ENCODE data around the gene DDX1. TPM values are rescaled to one million over a fixed set of nuclear protein-coding genes. Genes with fewer than 3 reads are reported as not detected.

Gene DDX1
- total and polyA plus RNA-seq, 9 of the 15 experiments (the other 6 are each of a cell fraction or from before 2014, with no cell fraction given) = 116 to 277 (median 232) TPM

DNA sequence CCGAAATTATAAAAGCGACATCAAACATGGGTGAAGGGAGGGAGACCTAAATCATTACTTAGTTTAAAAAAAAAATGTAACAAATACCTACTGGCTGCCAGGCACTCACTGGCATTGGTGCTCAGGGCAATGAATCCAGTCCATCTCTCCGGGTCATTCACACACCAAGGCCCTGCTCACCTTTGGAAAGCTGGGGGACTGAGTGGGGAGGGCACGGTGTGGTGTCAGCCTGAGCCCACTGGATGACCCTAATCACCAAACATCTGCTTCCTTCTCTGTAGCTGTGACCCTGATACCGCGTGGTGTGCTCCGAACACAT lies 336 bp upstream of the DDX1 start (continued):
- TF ChIP-seq, protein P1, sequence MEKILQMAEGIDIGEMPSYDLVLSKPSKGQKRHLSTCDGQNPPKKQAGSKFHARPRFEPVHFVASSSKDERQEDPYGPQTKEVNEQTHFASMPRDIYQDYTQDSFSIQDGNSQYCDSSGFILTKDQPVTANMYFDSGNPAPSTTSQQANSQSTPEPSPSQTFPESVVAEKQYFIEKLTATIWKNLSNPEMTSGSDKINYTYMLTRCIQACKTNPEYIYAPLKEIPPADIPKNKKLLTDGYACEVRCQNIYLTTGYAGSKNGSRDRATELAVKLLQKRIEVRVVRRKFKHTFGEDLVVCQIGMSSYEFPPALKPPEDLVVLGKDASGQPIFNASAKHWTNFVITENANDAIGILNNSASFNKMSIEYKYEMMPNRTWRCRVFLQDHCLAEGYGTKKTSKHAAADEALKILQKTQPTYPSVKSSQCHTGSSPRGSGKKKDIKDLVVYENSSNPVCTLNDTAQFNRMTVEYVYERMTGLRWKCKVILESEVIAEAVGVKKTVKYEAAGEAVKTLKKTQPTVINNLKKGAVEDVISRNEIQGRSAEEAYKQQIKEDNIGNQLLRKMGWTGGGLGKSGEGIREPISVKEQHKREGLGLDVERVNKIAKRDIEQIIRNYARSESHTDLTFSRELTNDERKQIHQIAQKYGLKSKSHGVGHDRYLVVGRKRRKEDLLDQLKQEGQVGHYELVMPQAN (IDR thresholded peaks at IDR 0.05; ENCODE audit: borderline replicate concordance) = peak; percentile 70; the same call in 1 of the 2 replicates
- peak; percentile 44 for TF ChIP-seq NUFIP1 (IDR thresholded peaks at IDR 0.05; ENCODE audit: partially characterized antibody)
- TF ChIP-seq ZNF12 (CRISPR knock-in tag; IDR thresholded peaks at IDR 0.05) = peak; percentile 81; the same call in 1 of the 2 replicates
- TF ChIP-seq ZNF143 (CRISPR knock-in tag; IDR thresholded peaks at IDR 0.05) = peak; percentile 55; the same call in 1 of the 2 replicates
- TF ChIP-seq TAF15 (IDR thresholded peaks at IDR 0.05; ENCODE audit: low read depth, low read length) = no peak
- no peak for TF ChIP-seq KLF10 (CRISPR knock-in tag; IDR thresholded peaks at IDR 0.05)
- TF ChIP-seq BRD9 (IDR thresholded peaks at IDR 0.05; ENCODE audit: low read depth, partially characterized antibody) = peak; percentile 43
- TF ChIP-seq NCOA2 (IDR thresholded peaks at IDR 0.05; ENCODE audit: partially characterized antibody in 2 of 2) = no peak
- TF ChIP-seq GABPA (tag; conservative IDR thresholded peaks at IDR 0.05; ENCODE audit: low read depth) = 0 out of 2 replicates have a peak, but pooled peaks have one; percentile 79
- TF ChIP-seq COPS2 (conservative IDR thresholded peaks at IDR 0.05) = no peak
- no peak for TF ChIP-seq ZNF444 (CRISPR knock-in tag; IDR thresholded peaks at IDR 0.05)
- TF ChIP-seq CBFA2T2 (conservative IDR thresholded peaks at IDR 0.05) = peak; percentile 40; the same call in 1 of the 2 replicates
- TF ChIP-seq L3MBTL2 (IDR thresholded peaks at IDR 0.05) = peak; percentile 93; the same call in 1 of the 2 replicates
- peak; percentile 49 for TF ChIP-seq SAP30 (IDR thresholded peaks at IDR 0.05; ENCODE audit: borderline replicate concordance, insufficient read depth, low read depth, low read length, poor library complexity, severe bottlenecking)
- no peak for TF ChIP-seq CBX3 (IDR thresholded peaks at IDR 0.05; ENCODE audit: borderline replicate concordance in 1 of 2, low read length in 2 of 2)
- TF ChIP-seq ZNF586 (CRISPR knock-in tag; conservative IDR thresholded peaks at IDR 0.05) = no peak
- no peak for TF ChIP-seq XRCC4 (IDR thresholded peaks at IDR 0.05; ENCODE audit: extremely low read depth, insufficient read depth, insufficient read length)
- TF ChIP-seq, protein P2, sequence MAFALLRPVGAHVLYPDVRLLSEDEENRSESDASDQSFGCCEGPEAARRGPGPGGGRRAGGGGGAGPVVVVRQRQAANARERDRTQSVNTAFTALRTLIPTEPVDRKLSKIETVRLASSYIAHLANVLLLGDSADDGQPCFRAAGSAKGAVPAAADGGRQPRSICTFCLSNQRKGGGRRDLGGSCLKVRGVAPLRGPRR (CRISPR knock-in tag; IDR thresholded peaks at IDR 0.05) = no peak
- peak; percentile 93; the same call in 1 of the 2 replicates for TF ChIP-seq RNF2 (IDR thresholded peaks at IDR 0.05)
- TF ChIP-seq SREBF2 (CRISPR knock-in tag; IDR thresholded peaks at IDR 0.05) = peak; percentile 97
- TF ChIP-seq NBN (IDR thresholded peaks at IDR 0.05; ENCODE audit: low read depth) = no peak

Data from K562 (cell line).